Mesendoderm (in vitro differentiated cells): ENCODE results near the gene YDJC.

Experiments
- DNase-seq: peaks from one replicate; pipeline ENCODE4 v3.0.0; 2013
- H2AK5ac ChIP-seq: 2 replicates; pipeline ENCODE4 v1.6.1; 2013; ENCODE audit warnings: low read length, inconsistent platforms
- H2BK120ac ChIP-seq: 2 replicates; pipeline ENCODE4 v1.6.1; 2013; ENCODE audit warnings: low read depth, mild to moderate bottlenecking, low read length, moderate library complexity, mixed read lengths
- H2BK15ac ChIP-seq: replicated peaks from 2 replicates; pipeline ENCODE4 v1.6.1; 2013; ENCODE audit warnings: low read depth, mild to moderate bottlenecking, moderate library complexity
- H2BK5ac ChIP-seq: 2 replicates; pipeline ENCODE4 v1.6.1; 2013; ENCODE audit warnings: low read length, inconsistent platforms
- H3K18ac ChIP-seq: 2 replicates; pipeline ENCODE4 v1.6.1; 2013; ENCODE audit warnings: mild to moderate bottlenecking, low read length, mixed read lengths
- H3K23ac ChIP-seq: one replicate; pipeline ENCODE4 v1.6.1; 2013; ENCODE audit warnings: low read length
- H3K27ac ChIP-seq: 2 replicates; pipeline ENCODE4 v1.5.1; 2013; ENCODE audit warnings: low read depth, mild to moderate bottlenecking, inconsistent platforms, low read length, moderate library complexity
- H3K27me3 ChIP-seq: 2 replicates; pipeline ENCODE4 v1.6.1; 2013; ENCODE audit warnings: low read length, control low read depth, mild to moderate bottlenecking, inconsistent platforms; ENCODE audit not compliant: insufficient read depth, poor library complexity
- H3K36me3 ChIP-seq: 2 replicates; pipeline ENCODE4 v1.6.1; 2013; ENCODE audit warnings: low read length, inconsistent platforms; ENCODE audit not compliant: control insufficient read depth, insufficient read depth
- H3K4ac ChIP-seq: one replicate; pipeline ENCODE4 v1.6.1; 2013; ENCODE audit warnings: low read depth, mild to moderate bottlenecking, low read length, moderate library complexity
- H3K4me1 ChIP-seq: 2 replicates; pipeline ENCODE4 v1.6.1; 2013; ENCODE audit warnings: low read depth, low read length, inconsistent platforms; ENCODE audit not compliant: control insufficient read depth
- H3K4me2 ChIP-seq: 2 replicates; pipeline ENCODE4 v1.6.1; 2013; ENCODE audit warnings: low read length
- H3K4me3 ChIP-seq: 2 replicates; pipeline ENCODE4 v1.5.1; 2013; ENCODE audit warnings: mild to moderate bottlenecking, low read length
- H3K56ac ChIP-seq: one replicate; pipeline ENCODE4 v1.6.1; 2013; ENCODE audit warnings: low read length
- H3K79me1 ChIP-seq: 2 replicates; pipeline ENCODE4 v1.6.1; 2013; ENCODE audit warnings: low read length, inconsistent platforms
- H3K79me2 ChIP-seq: 2 replicates; pipeline ENCODE4 v1.6.1; 2013; ENCODE audit warnings: mild to moderate bottlenecking, low read length; ENCODE audit not compliant: control insufficient read depth, insufficient read depth
- H3K9ac ChIP-seq: 2 replicates; pipeline ENCODE4 v1.6.1; 2013; ENCODE audit warnings: low read length, inconsistent platforms
- H4K5ac ChIP-seq: one replicate; pipeline ENCODE4 v1.6.1; 2013; ENCODE audit warnings: low read length
- H4K8ac ChIP-seq: one replicate; pipeline ENCODE4 v1.6.1; 2013; ENCODE audit warnings: low read depth, mild to moderate bottlenecking, control low read depth, low read length, moderate library complexity
- WGBS: extraction: QIAGEN DNeasy Blood & Tissue Kit; methylation state at CpG from one replicate; pipeline ENCODE4 v1.1.7; 2013; ENCODE audit warnings: low lambda C conversion rate, missing lambda C conversion rate; ENCODE audit not compliant: insufficient coverage; ENCODE audit errors: extremely low coverage; 5-methylcytosine and 5-hydroxymethylcytosine counted together

Gene YDJC

GRCh38 chr22:21593406-21594232, 36.2 kb downstream of the YDJC start:
- Histone ChIP-seq H2BK15ac (no peak overlapping the region), H3K79me2 (peaks cover 81% of the 10 kb centered on the region), H2BK120ac (no peak overlapping the region), H3K56ac (no peak overlapping the region), H3K23ac (no peak overlapping the region), H3K9ac (no peak overlapping the region), H4K5ac (no peak overlapping the region), H3K27ac (no peak overlapping the region), H3K4me2 (no peak overlapping the region), H4K8ac (no peak overlapping the region), H3K4ac (no peak overlapping the region), H3K18ac (no peak overlapping the region), H3K4me1 (no peaks in the 10 kb centered on the region), H3K79me1 (peaks cover 43% of the 10 kb centered on the region), H3K4me3 (no peak overlapping the region), H2BK5ac (no peak overlapping the region), H2AK5ac (no peak overlapping the region), H3K27me3 (no peaks in the 10 kb centered on the region), H3K36me3 (peaks cover 19% of the 10 kb centered on the region)
- WGBS = no CpG with 5 or more reads among the region's 11 CpGs
- DNase-seq = peak; percentile 59

- Histone ChIP-seq H2BK120ac (no peak overlapping the region), H3K23ac (no peak overlapping the region), H3K4me1 (no peaks in the 10 kb centered on the region), H3K79me1 (peaks cover 51% of the 10 kb centered on the region), H3K4ac (no peak overlapping the region), H3K18ac (no peak overlapping the region), H3K27ac (no peak overlapping the region), H4K5ac (no peak overlapping the region), H3K27me3 (no peaks in the 10 kb centered on the region), H3K9ac (no peak overlapping the region), H3K56ac (no peak overlapping the region), H2BK15ac (no peak overlapping the region), H3K36me3 (peaks cover 19% of the 10 kb centered on the region), H2BK5ac (no peak overlapping the region), H3K79me2 (peaks cover 88% of the 10 kb centered on the region), H3K4me3 (no peak overlapping the region), H3K4me2 (no peak overlapping the region), H4K8ac (no peak overlapping the region), H2AK5ac (no peak overlapping the region)
- WGBS = no CpG with 5 or more reads among the region's 3 CpGs
- no peak for DNase-seq
These were observed 37.4 kb downstream of the YDJC start for GRCh38 chr22:21592422-21592821.

- Histone ChIP-seq H3K4me3 (no peak overlapping the region), H4K8ac (no peak overlapping the region), H3K4me1 (no peaks in the 10 kb centered on the region), H2AK5ac (no peak overlapping the region), H3K4ac (no peak overlapping the region), H3K79me1 (peaks cover 51% of the 10 kb centered on the region), H3K27ac (no peak overlapping the region), H4K5ac (no peak overlapping the region), H2BK15ac (no peak overlapping the region), H3K18ac (no peak overlapping the region), H3K9ac (no peak overlapping the region), H3K79me2 (peaks cover 87% of the 10 kb centered on the region), H2BK5ac (no peak overlapping the region), H3K56ac (no peak overlapping the region), H3K36me3 (peaks cover 19% of the 10 kb centered on the region), H3K27me3 (no peaks in the 10 kb centered on the region), H2BK120ac (no peak overlapping the region), H3K23ac (no peak overlapping the region), H3K4me2 (no peak overlapping the region)
- no CpG with 5 or more reads among the region's 9 CpGs for WGBS
- DNase-seq = no peak
These were observed 38.1 kb downstream of the YDJC start for GRCh38 chr22:21591695-21592094.

GRCh38 chr22:21590809-21591641, 38.8 kb downstream of the YDJC start:
- no peak overlapping the region for H2BK5ac ChIP-seq
- no CpG with 5 or more reads among the region's 9 CpGs for WGBS
- H2BK15ac ChIP-seq = no peak overlapping the region
- no peaks in the 10 kb centered on the region for H3K4me1 ChIP-seq
- no peak overlapping the region for H3K4me3 ChIP-seq
- no peak overlapping the region for H3K4ac ChIP-seq
- H4K5ac ChIP-seq = no peak overlapping the region
- H4K8ac ChIP-seq = no peak overlapping the region
- no peaks in the 10 kb centered on the region for H3K27me3 ChIP-seq
- H3K79me2 ChIP-seq = peaks cover 86% of the 10 kb centered on the region
- H3K36me3 ChIP-seq = peaks cover 19% of the 10 kb centered on the region
- no peak overlapping the region for H3K27ac ChIP-seq
- no peak overlapping the region for H3K18ac ChIP-seq
- H3K56ac ChIP-seq = no peak overlapping the region
- no peak overlapping the region for H2AK5ac ChIP-seq
- H2BK120ac ChIP-seq = no peak overlapping the region
- no peak overlapping the region for H3K23ac ChIP-seq
- peaks cover 51% of the 10 kb centered on the region for H3K79me1 ChIP-seq
- no peak for DNase-seq
- H3K9ac ChIP-seq = no peak overlapping the region
- no peak overlapping the region for H3K4me2 ChIP-seq

- Histone ChIP-seq H3K4me3 (no peak overlapping the region), H3K27me3 (no peaks in the 10 kb centered on the region), H3K27ac (no peak overlapping the region), H3K18ac (no peak overlapping the region), H3K9ac (no peak overlapping the region), H2BK5ac (no peak overlapping the region), H3K79me2 (peaks cover 88% of the 10 kb centered on the region), H3K23ac (no peak overlapping the region), H3K4me2 (no peak overlapping the region), H4K8ac (no peak overlapping the region), H4K5ac (no peak overlapping the region), H2BK15ac (no peak overlapping the region), H2AK5ac (no peak overlapping the region), H3K4ac (no peak overlapping the region), H2BK120ac (no peak overlapping the region), H3K4me1 (no peaks in the 10 kb centered on the region), H3K36me3 (peaks cover 11% of the 10 kb centered on the region), H3K79me1 (peaks cover 47% of the 10 kb centered on the region), H3K56ac (no peak overlapping the region)
- no peak for DNase-seq
- no CpG with 5 or more reads among the region's 8 CpGs for WGBS
These were observed 40.4 kb downstream of the YDJC start for GRCh38 chr22:21589396-21589795.
